ENCODE results near the gene SPTBN1. TPM values are rescaled to one million over a fixed set of nuclear protein-coding genes. Genes with fewer than 3 reads are reported as not detected.

SPTBN1 gene
- total and polyA plus RNA-seq, 2 experiments from 2014 or later, result 122 to 341 TPM

GRCh38 chr2:54518430-54518829 lies 62.3 kb downstream of the SPTBN1 start:
- TF ChIP-seq EZH2phosphoT487 (IDR thresholded peaks at IDR 0.05; ENCODE audit: low read depth, severe bottlenecking, unreplicated experiment), result no peak
- TF ChIP-seq EZH2 (IDR thresholded peaks at IDR 0.05; ENCODE audit: borderline replicate concordance), result no peak
- no peak for TF ChIP-seq CTCF (IDR thresholded peaks at IDR 0.05; ENCODE audit: poor library complexity)
- no peak for DNase-seq (ENCODE audit: low spot score)
- Histone ChIP-seq H2AFZ (no peak overlapping the region), H3K4me3 (no peak overlapping the region), H3K36me3 (replicated peaks; ENCODE audit: insufficient read depth, low read depth) (no peaks in the 10 kb centered on the region), H3K27me3 (no peaks in the 10 kb centered on the region), H4K20me1 (ENCODE audit: insufficient read depth, poor library complexity, severe bottlenecking) (peaks cover under 1% of the 10 kb centered on the region), H3K9me3 (ENCODE audit: low read depth) (no peaks in the 10 kb centered on the region), H3K4me1 (ENCODE audit: insufficient read depth) (peaks cover 11% of the 10 kb centered on the region), H3K9me2 (replicated peaks; ENCODE audit: insufficient read depth) (no peaks in the 10 kb centered on the region), H3K4me2 (no peak overlapping the region), H3K79me2 (peaks cover 89% of the 10 kb centered on the region), H3K27ac (no peak overlapping the region)
- 82% methylated on average over 2 of the region's 2 CpGs for WGBS (ENCODE audit: low lambda C conversion rate, missing lambda C conversion rate)

- no peaks in the 10 kb centered on the region for H3K36me3 ChIP-seq (replicated peaks; ENCODE audit: insufficient read depth, low read depth)
- no peak overlapping the region for H3K27ac ChIP-seq
- peaks cover 14% of the 10 kb centered on the region for H3K4me1 ChIP-seq (ENCODE audit: insufficient read depth)
- no peak overlapping the region for H3K4me2 ChIP-seq
- no peaks in the 10 kb centered on the region for H3K9me3 ChIP-seq (ENCODE audit: low read depth)
- H2AFZ ChIP-seq, result no peak overlapping the region
- no peak for DNase-seq (ENCODE audit: low spot score)
- no peaks in the 10 kb centered on the region for H3K27me3 ChIP-seq
- H4K20me1 ChIP-seq (ENCODE audit: insufficient read depth, poor library complexity, severe bottlenecking), result peaks cover 6% of the 10 kb centered on the region
- H3K79me2 ChIP-seq, result peaks cover 92% of the 10 kb centered on the region
- WGBS (ENCODE audit: low lambda C conversion rate, missing lambda C conversion rate), result 73% methylated on average over 12 of the region's 12 CpGs
- H3K9me2 ChIP-seq (replicated peaks; ENCODE audit: insufficient read depth), result no peaks in the 10 kb centered on the region
- no peak overlapping the region for H3K4me3 ChIP-seq
- TF ChIP-seq EZH2 (IDR thresholded peaks at IDR 0.05; ENCODE audit: borderline replicate concordance), result no peak
- no peak for TF ChIP-seq EZH2phosphoT487 (IDR thresholded peaks at IDR 0.05; ENCODE audit: low read depth, severe bottlenecking, unreplicated experiment)
- TF ChIP-seq CTCF (IDR thresholded peaks at IDR 0.05; ENCODE audit: poor library complexity), result no peak
Measured at GRCh38 chr2:54519841-54520459, 63.8 kb downstream of the SPTBN1 start.

- Histone ChIP-seq H3K9me3 (ENCODE audit: low read depth) (no peaks in the 10 kb centered on the region), H4K20me1 (ENCODE audit: insufficient read depth, poor library complexity, severe bottlenecking) (peaks cover 6% of the 10 kb centered on the region), H3K79me2 (peaks cover 92% of the 10 kb centered on the region), H3K27me3 (no peaks in the 10 kb centered on the region), H3K4me1 (ENCODE audit: insufficient read depth) (peaks cover 14% of the 10 kb centered on the region), H3K27ac (no peak overlapping the region), H3K4me3 (no peak overlapping the region), H3K36me3 (replicated peaks; ENCODE audit: insufficient read depth, low read depth) (no peaks in the 10 kb centered on the region), H2AFZ (no peak overlapping the region), H3K4me2 (no peak overlapping the region), H3K9me2 (replicated peaks; ENCODE audit: insufficient read depth) (no peaks in the 10 kb centered on the region)
- no peak for TF ChIP-seq EZH2phosphoT487 (IDR thresholded peaks at IDR 0.05; ENCODE audit: low read depth, severe bottlenecking, unreplicated experiment)
- TF ChIP-seq CTCF (IDR thresholded peaks at IDR 0.05; ENCODE audit: poor library complexity), result no peak
- TF ChIP-seq EZH2 (IDR thresholded peaks at IDR 0.05; ENCODE audit: borderline replicate concordance), result no peak
- 78% methylated on average over 3 of the region's 3 CpGs for WGBS (ENCODE audit: low lambda C conversion rate, missing lambda C conversion rate)
- no peak for DNase-seq (ENCODE audit: low spot score)
Measured at GRCh38 chr2:54520687-54521086, 64.6 kb downstream of the SPTBN1 start.
